Thyroid gland (tissue), 4 donors: Measurements from ENCODE around the gene GPR50.

ENCODE experiments used
- CTCF ChIP-seq, 6 experiments: fragments of 200-600 bp in 3 of 6; fragments of 450-650 bp in 3 of 6; sonication (generic) in 3 of 6; IDR thresholded peaks; one replicate each; pipeline ENCODE4 v1.5.1; 2016 to 2019; ENCODE audit warnings: antibody characterized with exemption in 6 of 6, mild to moderate bottlenecking in 2 of 6, inconsistent platforms in 1 of 6, moderate library complexity in 1 of 6
- POLR2A ChIP-seq, 2 donors: fragments of 450-650 bp; IDR thresholded peaks; one replicate each; pipeline ENCODE4 v1.6.1; 2017; ENCODE audit warnings: antibody characterized with exemption in 2 of 2, mild to moderate bottlenecking in 2 of 2, moderate library complexity in 1 of 2

- TF ChIP-seq POLR2A (IDR thresholded peaks at IDR 0.05) (no peak), CTCF (IDR thresholded peaks at IDR 0.05) (no peak)
Measured at GRCh38 chrX:151225843-151226242, 49.5 kb downstream of the GPR50 start.
